GM18520 (cell line): ENCODE data around the gene PCCA.
"Not testable (repeated sequence)": the region's sequence is repeated elsewhere in the genome, so short reads cannot be mapped to it uniquely, and the experiment has no call there.

Source experiments
- ATAC-seq: cut with Tn5 transposase; IDR thresholded peaks from one replicate; pipeline ENCODE4 v1.9.1; 2021; ENCODE audit not compliant: unreplicated experiment

PCCA gene

GRCh38 chr13:100519626-100520025, 430.7 kb downstream of the PCCA start:
- no peak for ATAC-seq

GRCh38 chr13:100520936-100521850, 432.3 kb downstream of the PCCA start:
- ATAC-seq, result no peak

GRCh38 chr13:100521851-100522617, 433.1 kb downstream of the PCCA start:
- ATAC-seq, result no peak

- ATAC-seq, result no peak
These were observed 433.9 kb downstream of the PCCA start for GRCh38 chr13:100522618-100523309.

- ATAC-seq, result no peak
These were observed 434.5 kb downstream of the PCCA start for GRCh38 chr13:100523411-100523810.

GRCh38 chr13:100523981-100524386, 435.1 kb downstream of the PCCA start:
- ATAC-seq, result no peak

GRCh38 chr13:100524688-100525087, 435.8 kb downstream of the PCCA start:
- ATAC-seq, result not testable (repeated sequence)

GRCh38 chr13:100525453-100526317, 436.8 kb downstream of the PCCA start:
- no peak for ATAC-seq

- no peak for ATAC-seq
These were observed 437.6 kb downstream of the PCCA start for GRCh38 chr13:100526318-100527000.

GRCh38 chr13:100527644-100528043, 438.8 kb downstream of the PCCA start:
- ATAC-seq, result no peak

GRCh38 chr13:100528353-100528752, 439.5 kb downstream of the PCCA start:
- no peak for ATAC-seq

GRCh38 chr13:100528820-100529219, 439.9 kb downstream of the PCCA start:
- no peak for ATAC-seq

- ATAC-seq, result no peak
These were observed 440.9 kb downstream of the PCCA start for GRCh38 chr13:100529666-100530377.

GRCh38 chr13:100530671-100531213, 441.8 kb downstream of the PCCA start:
- no peak for ATAC-seq

GRCh38 chr13:100532090-100532766, 443.3 kb downstream of the PCCA start:
- ATAC-seq, result no peak

GRCh38 chr13:100532836-100533435, 444.0 kb downstream of the PCCA start:
- no peak for ATAC-seq

- no peak for ATAC-seq
These were observed 444.7 kb downstream of the PCCA start for GRCh38 chr13:100533588-100534041.
